Measurements from ENCODE around the gene POLR3GL.

POLR3GL gene

DNA sequence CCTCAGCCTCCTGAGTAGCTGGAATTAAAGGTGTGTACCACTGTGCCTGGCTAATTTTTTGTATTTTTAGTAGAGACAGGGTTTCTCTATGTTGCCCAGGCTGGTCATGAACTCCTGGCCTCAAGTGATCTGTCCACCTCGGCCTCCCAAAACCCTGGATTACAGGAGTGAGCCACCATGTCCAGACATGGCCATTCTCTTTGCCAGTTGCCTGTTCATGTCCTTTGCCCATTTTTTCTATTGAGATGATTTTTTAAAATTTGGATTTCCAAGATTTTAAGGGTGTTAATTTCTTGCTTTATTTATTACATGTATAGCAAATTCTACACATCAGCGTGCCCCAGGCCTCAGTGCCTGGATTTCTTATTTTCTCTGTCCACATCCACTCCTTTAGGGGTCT is 2.8 kb downstream of the POLR3GL start:
- peaks cover 6% of the 10 kb centered on the region for H3K79me1 ChIP-seq (ENCODE audit: low read length)
- H3K4ac ChIP-seq (ENCODE audit: low read depth, low read length) = no peak overlapping the region
- H3K27me3 ChIP-seq (ENCODE audit: insufficient read depth, low read length) = peaks cover 5% of the 10 kb centered on the region
- no peak overlapping the region for H4K91ac ChIP-seq (ENCODE audit: low read depth, low read length)
- H3K23ac ChIP-seq (ENCODE audit: low read length) = no peak overlapping the region
- DNase-seq = no peak
- H3K9me3 ChIP-seq (ENCODE audit: insufficient read depth, low read depth, low read length) = no peaks in the 10 kb centered on the region
- H2BK12ac ChIP-seq (ENCODE audit: low read length) = no peak overlapping the region
- H3K4me2 ChIP-seq (ENCODE audit: low read length) = no peak overlapping the region
- H4K12ac ChIP-seq (ENCODE audit: low read depth, low read length) = no peak overlapping the region
- H3K9ac ChIP-seq (ENCODE audit: low read length) = no peak overlapping the region
- H3K18ac ChIP-seq (ENCODE audit: low read length) = no peak overlapping the region
- H3K36me3 ChIP-seq (ENCODE audit: control insufficient read depth in 1 of 2, insufficient read depth in 2 of 2, low read length in 2 of 2) = no peaks in the 10 kb centered on the region
- H3K4me1 ChIP-seq (ENCODE audit: control insufficient read depth in 1 of 2, insufficient read depth in 2 of 2, low read length in 2 of 2) = peaks cover under 1 to 5% of the 10 kb centered on the region in 2 experiments
- H3K79me2 ChIP-seq (ENCODE audit: control insufficient read depth, insufficient read depth, low read length, poor library complexity) = no peaks in the 10 kb centered on the region
- no peak overlapping the region for H3K4me3 ChIP-seq (ENCODE audit: low read depth, low read length)
- WGBS (ENCODE audit: extremely low coverage, insufficient coverage, insufficient read length) = no CpG with 5 or more reads among the region's 2 CpGs
- no peak overlapping the region for H4K8ac ChIP-seq (ENCODE audit: low read depth, low read length)
- H2BK120ac ChIP-seq (ENCODE audit: insufficient read depth, low read length, poor library complexity) = no peak overlapping the region
- H3K14ac ChIP-seq (ENCODE audit: low read length) = no peak overlapping the region
- H2BK5ac ChIP-seq (ENCODE audit: low read depth, low read length, poor library complexity) = no peak overlapping the region
- H2AFZ ChIP-seq (ENCODE audit: insufficient read depth, low read length, poor library complexity) = no peak overlapping the region
- H2AK5ac ChIP-seq (ENCODE audit: low read length) = no peak overlapping the region
- H3K27ac ChIP-seq (ENCODE audit: low read depth, low read length) = no peak overlapping the region

DNA sequence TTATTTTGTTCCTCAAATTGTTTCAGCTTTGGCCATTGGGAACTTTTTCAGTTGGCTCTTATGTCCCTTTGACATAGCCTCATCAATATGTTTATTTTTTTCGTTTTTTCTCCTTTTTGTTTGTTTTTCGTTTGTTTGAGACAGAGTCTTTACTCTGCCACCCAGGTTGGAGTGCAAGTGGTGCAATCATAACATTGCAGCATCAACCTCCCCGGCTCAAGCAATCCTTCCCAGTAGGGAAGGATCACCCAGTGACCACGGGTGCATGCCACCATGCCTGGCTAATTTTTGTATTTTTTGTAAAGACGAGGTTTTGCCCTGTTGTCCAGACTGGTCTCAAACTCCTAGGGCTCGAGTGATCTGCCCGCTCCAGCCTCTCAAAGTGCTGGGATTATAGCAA is 8.1 kb downstream of the POLR3GL start:
- H3K9me3 ChIP-seq (ENCODE audit: insufficient read depth, low read depth, low read length) = no peaks in the 10 kb centered on the region
- H3K23ac ChIP-seq (ENCODE audit: low read length) = no peak overlapping the region
- H3K4me1 ChIP-seq (ENCODE audit: control insufficient read depth in 1 of 2, insufficient read depth in 2 of 2, low read length in 2 of 2) = no peaks in the 10 kb centered on the region
- H3K4ac ChIP-seq (ENCODE audit: low read depth, low read length) = no peak overlapping the region
- H3K36me3 ChIP-seq (ENCODE audit: control insufficient read depth in 1 of 2, insufficient read depth in 2 of 2, low read length in 2 of 2) = no peaks in the 10 kb centered on the region
- no peak overlapping the region for H4K91ac ChIP-seq (ENCODE audit: low read depth, low read length)
- no peak overlapping the region for H3K9ac ChIP-seq (ENCODE audit: low read length)
- no peak overlapping the region for H3K14ac ChIP-seq (ENCODE audit: low read length)
- H3K27ac ChIP-seq (ENCODE audit: low read depth, low read length) = no peak overlapping the region
- no peak overlapping the region for H3K4me3 ChIP-seq (ENCODE audit: low read depth, low read length)
- no peak overlapping the region for H4K12ac ChIP-seq (ENCODE audit: low read depth, low read length)
- no CpG with 5 or more reads among the region's 7 CpGs for WGBS (ENCODE audit: extremely low coverage, insufficient coverage, insufficient read length)
- no peak overlapping the region for H3K18ac ChIP-seq (ENCODE audit: low read length)
- H3K4me2 ChIP-seq (ENCODE audit: low read length) = no peak overlapping the region
- H2BK120ac ChIP-seq (ENCODE audit: insufficient read depth, low read length, poor library complexity) = no peak overlapping the region
- DNase-seq = no peak
- H2AFZ ChIP-seq (ENCODE audit: insufficient read depth, low read length, poor library complexity) = no peak overlapping the region
- no peaks in the 10 kb centered on the region for H3K79me2 ChIP-seq (ENCODE audit: control insufficient read depth, insufficient read depth, low read length, poor library complexity)
- no peaks in the 10 kb centered on the region for H3K27me3 ChIP-seq (ENCODE audit: insufficient read depth, low read length)
- H2BK12ac ChIP-seq (ENCODE audit: low read length) = no peak overlapping the region
- H2BK5ac ChIP-seq (ENCODE audit: low read depth, low read length, poor library complexity) = no peak overlapping the region
- no peaks in the 10 kb centered on the region for H3K79me1 ChIP-seq (ENCODE audit: low read length)
- H2AK5ac ChIP-seq (ENCODE audit: low read length) = no peak overlapping the region
- no peak overlapping the region for H4K8ac ChIP-seq (ENCODE audit: low read depth, low read length)

DNA sequence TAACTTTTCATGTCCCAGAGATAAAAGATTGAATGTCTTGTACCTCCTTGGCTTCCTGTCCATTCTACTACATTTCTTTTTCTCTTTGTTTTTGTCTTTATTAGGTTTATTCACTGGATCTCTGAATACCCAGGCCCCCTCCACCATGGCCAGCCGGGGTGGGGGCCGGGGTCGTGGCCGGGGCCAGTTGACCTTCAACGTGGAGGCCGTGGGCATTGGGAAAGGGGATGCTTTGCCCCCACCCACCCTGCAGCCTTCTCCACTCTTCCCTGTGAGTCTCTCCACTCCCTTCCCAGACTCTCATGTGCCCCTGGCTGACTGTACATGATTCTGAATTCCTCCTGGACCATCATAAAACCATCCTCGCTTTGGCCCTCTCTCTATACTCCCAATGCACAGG is 10.2 kb downstream of the POLR3GL start:
- Histone ChIP-seq H4K12ac (ENCODE audit: low read depth, low read length) (no peak overlapping the region), H3K9ac (ENCODE audit: low read length) (no peak overlapping the region), H3K27me3 (ENCODE audit: insufficient read depth, low read length) (no peaks in the 10 kb centered on the region), H3K79me2 (ENCODE audit: control insufficient read depth, insufficient read depth, low read length, poor library complexity) (no peaks in the 10 kb centered on the region), H3K23ac (ENCODE audit: low read length) (no peak overlapping the region), H3K14ac (ENCODE audit: low read length) (no peak overlapping the region), H3K4me2 (ENCODE audit: low read length) (no peak overlapping the region), H2AFZ (ENCODE audit: insufficient read depth, low read length, poor library complexity) (no peak overlapping the region), H2BK5ac (ENCODE audit: low read depth, low read length, poor library complexity) (no peak overlapping the region), H3K18ac (ENCODE audit: low read length) (no peak overlapping the region), H3K4me3 (ENCODE audit: low read depth, low read length) (no peak overlapping the region), H3K9me3 (ENCODE audit: insufficient read depth, low read depth, low read length) (no peaks in the 10 kb centered on the region), H2BK120ac (ENCODE audit: insufficient read depth, low read length, poor library complexity) (no peak overlapping the region), H3K79me1 (ENCODE audit: low read length) (peaks cover 3% of the 10 kb centered on the region), H3K36me3 (ENCODE audit: control insufficient read depth in 1 of 2, insufficient read depth in 2 of 2, low read length in 2 of 2) (no peaks in the 10 kb centered on the region), H3K27ac (ENCODE audit: low read depth, low read length) (no peak overlapping the region), H3K4ac (ENCODE audit: low read depth, low read length) (no peak overlapping the region), H2AK5ac (ENCODE audit: low read length) (no peak overlapping the region), H4K91ac (ENCODE audit: low read depth, low read length) (no peak overlapping the region), H2BK12ac (ENCODE audit: low read length) (no peak overlapping the region), H4K8ac (ENCODE audit: low read depth, low read length) (no peak overlapping the region), H3K4me1 (ENCODE audit: control insufficient read depth in 1 of 2, insufficient read depth in 2 of 2, low read length in 2 of 2) (peaks cover 3 to 10% of the 10 kb centered on the region in 2 experiments)
- no CpG with 5 or more reads among the region's 7 CpGs for WGBS (ENCODE audit: extremely low coverage, insufficient coverage, insufficient read length)
- DNase-seq = no peak

DNA sequence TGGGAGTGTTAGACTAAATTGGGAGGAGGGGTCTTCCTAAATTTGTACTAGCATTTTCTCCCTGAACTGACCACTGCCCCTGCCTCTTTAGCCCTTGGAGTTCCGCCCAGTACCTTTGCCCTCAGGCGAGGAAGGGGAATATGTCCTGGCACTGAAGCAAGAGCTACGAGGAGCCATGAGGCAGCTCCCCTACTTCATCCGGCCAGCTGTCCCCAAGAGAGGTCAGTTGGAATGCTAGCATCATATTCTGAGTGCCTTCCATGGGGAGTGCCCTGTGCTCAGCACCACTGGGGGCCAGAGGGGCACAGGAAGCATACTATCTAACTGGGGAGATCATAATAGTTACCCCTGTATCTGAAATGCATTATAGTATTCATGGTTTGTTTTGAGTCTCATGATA is 10.7 kb downstream of the POLR3GL start:
- Histone ChIP-seq H3K27me3 (ENCODE audit: insufficient read depth, low read length) (no peaks in the 10 kb centered on the region), H3K4ac (ENCODE audit: low read depth, low read length) (no peak overlapping the region), H3K14ac (ENCODE audit: low read length) (no peak overlapping the region), H3K4me2 (ENCODE audit: low read length) (no peak overlapping the region), H4K12ac (ENCODE audit: low read depth, low read length) (no peak overlapping the region), H3K4me1 (ENCODE audit: control insufficient read depth in 1 of 2, insufficient read depth in 2 of 2, low read length in 2 of 2) (peaks cover 6 to 13% of the 10 kb centered on the region in 2 experiments), H4K91ac (ENCODE audit: low read depth, low read length) (no peak overlapping the region), H3K18ac (ENCODE audit: low read length) (no peak overlapping the region), H2BK12ac (ENCODE audit: low read length) (no peak overlapping the region), H3K4me3 (ENCODE audit: low read depth, low read length) (no peak overlapping the region), H4K8ac (ENCODE audit: low read depth, low read length) (no peak overlapping the region), H3K9me3 (ENCODE audit: insufficient read depth, low read depth, low read length) (no peaks in the 10 kb centered on the region), H2BK120ac (ENCODE audit: insufficient read depth, low read length, poor library complexity) (no peak overlapping the region), H2AFZ (ENCODE audit: insufficient read depth, low read length, poor library complexity) (no peak overlapping the region), H3K79me1 (ENCODE audit: low read length) (peaks cover 3% of the 10 kb centered on the region), H3K23ac (ENCODE audit: low read length) (no peak overlapping the region), H3K9ac (ENCODE audit: low read length) (no peak overlapping the region), H3K27ac (ENCODE audit: low read depth, low read length) (no peak overlapping the region), H3K79me2 (ENCODE audit: control insufficient read depth, insufficient read depth, low read length, poor library complexity) (no peaks in the 10 kb centered on the region), H3K36me3 (ENCODE audit: control insufficient read depth in 1 of 2, insufficient read depth in 2 of 2, low read length in 2 of 2) (no peaks in the 10 kb centered on the region), H2AK5ac (ENCODE audit: low read length) (no peak overlapping the region), H2BK5ac (ENCODE audit: low read depth, low read length, poor library complexity) (no peak overlapping the region)
- no CpG with 5 or more reads among the region's 4 CpGs for WGBS (ENCODE audit: extremely low coverage, insufficient coverage, insufficient read length)
- DNase-seq = no peak
